GM12801 (cell line): ENCODE data around the gene LRRTM4.

Experiments
- TF ChIP-seq, protein P1 (sequence below): IDR thresholded peaks from one replicate; pipeline ENCODE4 v1.5.1; 2011; ENCODE audit warnings: control low read depth; ENCODE audit not compliant: insufficient read length; ENCODE audit errors: extremely low read depth

Gene LRRTM4

DNA sequence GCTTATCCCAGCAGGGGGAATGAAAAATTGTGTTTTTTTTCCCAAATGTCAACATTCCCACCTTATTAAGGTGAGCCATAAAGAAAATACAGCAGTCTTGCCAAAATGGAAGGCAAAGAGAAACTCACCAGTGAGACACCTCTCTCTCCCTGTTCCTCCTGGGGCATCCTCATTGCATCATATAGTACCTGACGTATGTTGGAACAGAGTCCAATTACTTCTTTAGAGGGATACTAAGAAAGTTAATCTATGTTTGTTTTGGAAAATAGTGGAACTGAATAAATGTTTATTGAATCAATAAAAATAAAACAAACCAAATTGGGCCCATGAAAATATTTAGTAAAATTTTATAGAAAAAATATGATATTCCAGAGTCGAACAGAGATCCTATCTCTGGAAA, 700.4 kb downstream of the LRRTM4 start:
- TF ChIP-seq, protein P1, sequence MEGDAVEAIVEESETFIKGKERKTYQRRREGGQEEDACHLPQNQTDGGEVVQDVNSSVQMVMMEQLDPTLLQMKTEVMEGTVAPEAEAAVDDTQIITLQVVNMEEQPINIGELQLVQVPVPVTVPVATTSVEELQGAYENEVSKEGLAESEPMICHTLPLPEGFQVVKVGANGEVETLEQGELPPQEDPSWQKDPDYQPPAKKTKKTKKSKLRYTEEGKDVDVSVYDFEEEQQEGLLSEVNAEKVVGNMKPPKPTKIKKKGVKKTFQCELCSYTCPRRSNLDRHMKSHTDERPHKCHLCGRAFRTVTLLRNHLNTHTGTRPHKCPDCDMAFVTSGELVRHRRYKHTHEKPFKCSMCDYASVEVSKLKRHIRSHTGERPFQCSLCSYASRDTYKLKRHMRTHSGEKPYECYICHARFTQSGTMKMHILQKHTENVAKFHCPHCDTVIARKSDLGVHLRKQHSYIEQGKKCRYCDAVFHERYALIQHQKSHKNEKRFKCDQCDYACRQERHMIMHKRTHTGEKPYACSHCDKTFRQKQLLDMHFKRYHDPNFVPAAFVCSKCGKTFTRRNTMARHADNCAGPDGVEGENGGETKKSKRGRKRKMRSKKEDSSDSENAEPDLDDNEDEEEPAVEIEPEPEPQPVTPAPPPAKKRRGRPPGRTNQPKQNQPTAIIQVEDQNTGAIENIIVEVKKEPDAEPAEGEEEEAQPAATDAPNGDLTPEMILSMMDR = no peak

DNA sequence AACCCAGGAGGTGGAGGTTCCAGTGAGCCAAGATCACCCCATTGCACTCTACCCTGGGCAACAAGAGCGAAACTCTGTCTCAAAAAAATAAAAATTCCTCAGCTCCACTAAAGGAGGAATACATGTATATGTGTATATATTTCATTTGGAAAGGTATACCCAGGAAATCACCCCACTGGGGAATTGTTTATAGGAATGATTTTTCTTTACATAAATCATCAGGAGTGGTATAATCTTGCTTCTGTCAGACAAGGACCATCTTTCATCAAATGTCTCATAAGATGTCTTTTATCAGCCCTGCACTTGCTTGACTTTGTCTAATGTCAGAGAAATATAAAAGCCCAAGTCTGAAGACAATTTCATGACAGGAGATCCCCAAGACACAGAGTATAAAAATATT, 709.1 kb downstream of the LRRTM4 start:
- TF ChIP-seq, protein P1 = no peak

DNA sequence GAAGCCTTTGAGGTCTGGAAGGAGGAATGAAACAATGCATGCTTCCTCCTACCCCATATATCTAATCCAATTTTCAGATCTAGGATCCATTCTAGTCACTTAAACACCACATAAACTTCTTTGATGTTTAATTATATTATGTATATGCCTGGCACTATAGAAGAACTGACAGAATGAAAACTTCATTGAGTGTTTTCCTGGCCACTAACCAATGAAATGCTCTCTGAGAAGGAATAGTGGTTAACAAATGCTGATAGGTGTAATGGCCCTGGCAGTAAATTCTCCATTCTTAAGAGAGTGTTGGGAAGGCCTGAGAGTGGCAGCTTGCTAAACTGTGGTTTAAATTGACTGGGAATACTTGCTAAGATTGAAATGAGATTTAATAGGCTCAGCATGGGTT, 710.0 kb downstream of the LRRTM4 start:
- TF ChIP-seq, protein P1 = no peak

DNA sequence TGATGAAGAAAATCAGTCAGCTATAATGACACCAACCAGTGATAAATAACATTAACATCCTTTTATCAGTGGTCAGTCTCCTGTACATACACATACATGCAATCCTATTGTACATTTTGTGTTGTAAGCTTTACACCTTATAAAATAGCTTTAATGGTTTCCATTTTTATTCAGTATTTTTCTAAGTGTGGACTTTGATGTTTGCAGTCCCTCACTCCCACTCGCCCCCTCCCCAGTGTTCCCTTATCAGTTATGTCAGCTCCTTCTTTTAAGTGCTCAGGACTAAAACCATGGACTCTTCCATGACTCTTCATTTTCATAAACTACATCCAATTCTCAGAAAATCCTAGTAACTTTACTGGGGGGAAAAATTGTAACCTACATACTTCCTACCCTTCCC, 713.0 kb downstream of the LRRTM4 start:
- TF ChIP-seq, protein P1 = no peak

DNA sequence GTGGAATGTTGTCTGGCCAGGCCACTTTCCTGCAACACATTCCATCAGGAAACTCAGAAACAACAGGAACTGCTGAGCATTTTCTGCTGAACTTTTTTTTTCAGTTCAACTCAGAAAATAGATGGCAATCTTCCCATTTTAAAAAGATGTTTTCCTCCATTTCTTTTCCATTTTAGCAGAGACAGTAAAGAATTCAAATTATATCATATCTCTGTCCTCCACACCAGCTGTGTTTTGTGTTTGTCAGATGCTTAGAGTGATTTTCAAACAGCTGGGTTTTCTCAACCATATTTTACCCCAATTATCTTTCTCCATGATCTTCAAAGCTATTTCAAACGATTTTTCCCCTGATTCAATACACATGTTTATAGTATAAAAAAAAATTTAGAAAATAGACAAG, 713.4 kb downstream of the LRRTM4 start:
- TF ChIP-seq, protein P1 = no peak

DNA sequence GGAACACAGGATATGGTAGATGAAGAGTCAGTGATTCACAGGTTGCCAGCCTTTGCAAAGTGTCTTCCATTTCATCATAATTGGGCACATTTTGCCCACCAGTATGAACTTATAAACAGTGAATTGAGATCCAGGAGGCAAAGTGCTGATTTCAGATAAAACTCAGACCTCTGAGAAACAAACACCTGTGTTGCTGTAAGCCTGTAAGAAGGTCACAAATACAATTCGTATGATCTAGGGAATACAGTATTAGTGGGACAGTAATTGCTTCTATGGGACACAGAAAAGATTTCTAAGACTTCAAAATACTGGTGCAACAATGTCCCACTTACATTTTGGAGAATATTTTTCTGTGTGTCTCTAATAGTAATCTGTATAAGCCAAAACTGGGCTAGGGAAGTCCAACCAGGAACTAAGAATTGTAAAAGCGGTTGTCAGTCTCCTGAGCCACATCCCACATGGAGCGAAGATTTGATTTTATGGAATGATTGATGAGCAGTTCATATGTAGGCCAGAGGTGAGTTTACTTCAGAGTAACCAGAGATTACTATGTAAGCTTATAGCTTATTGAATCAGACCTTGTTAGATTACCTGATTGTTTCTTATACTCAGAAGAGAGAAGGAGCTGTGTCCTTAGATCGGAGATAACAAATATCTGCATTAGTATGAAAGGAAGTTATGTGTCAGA, 728.4 kb downstream of the LRRTM4 start:
- TF ChIP-seq, protein P1 = no peak

DNA sequence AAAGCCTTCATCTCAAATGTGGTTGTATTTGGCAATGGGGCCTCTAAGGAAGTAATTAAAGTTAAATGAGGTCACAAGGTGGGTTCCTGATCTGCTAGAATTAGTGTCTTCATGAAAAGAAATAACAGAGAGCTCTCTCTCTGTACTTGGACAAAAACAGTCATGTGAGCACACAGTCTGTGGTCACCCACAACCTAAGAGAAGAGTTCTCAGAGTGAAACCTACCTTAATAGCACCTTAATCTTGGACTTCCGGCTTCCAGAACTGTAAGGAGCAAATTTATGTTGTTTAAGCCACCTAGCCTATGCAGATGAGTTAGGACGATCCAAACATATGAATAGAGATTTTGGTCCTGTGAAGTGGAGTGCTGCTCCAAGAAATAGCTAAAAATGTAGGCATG, 758.9 kb downstream of the LRRTM4 start:
- TF ChIP-seq, protein P1 = no peak
